ENCODE measurements around the gene TTL.

Gene TTL

GRCh38 chr2:112583497-112584133, 101.7 kb downstream of the TTL start:
- no peak for DNase-seq (ENCODE audit: low read depth)

GRCh38 chr2:112584134-112584890, 102.4 kb downstream of the TTL start, which contains the start of gene CHCHD5:
Gene CHCHD5 (plus strand): TSS chr2:112584609. CDS start chr2:112584648, 39 bp downstream.
- peak; percentile 98 for DNase-seq (ENCODE audit: low read depth)

GRCh38 chr2:112584891-112585250, 102.9 kb downstream of the TTL start:
- DNase-seq (ENCODE audit: low read depth): no peak

- DNase-seq (ENCODE audit: low read depth): no peak
Measured at GRCh38 chr2:112585400-112585799, 103.4 kb downstream of the TTL start.

GRCh38 chr2:112585873-112586464, 104.0 kb downstream of the TTL start:
- DNase-seq (ENCODE audit: low read depth): no peak

- no peak for DNase-seq (ENCODE audit: low read depth)
Measured at GRCh38 chr2:112588611-112589045, 106.7 kb downstream of the TTL start.

Data from HS-27A (cell line).